D721Med (cell line): Measurements from ENCODE around the gene TACR1.

ENCODE experiments used
- DNase-seq: peaks from one replicate; pipeline ENCODE4 v3.0.0; 2011; ENCODE audit warnings: low spot score; ENCODE audit not compliant: insufficient read length
- FAIRE-seq: peaks from 2 replicates; lab custom pipeline; 2011; peaks lifted over from hg19 to GRCh38; lab: Jason Lieb, UNC
- TF ChIP-seq, protein P1 (sequence below): IDR thresholded peaks from 2 replicates; pipeline ENCODE4 v1.5.1; 2012; ENCODE audit warnings: mild to moderate bottlenecking, control low read depth; ENCODE audit not compliant: insufficient read depth; ENCODE audit errors: missing control alignments

TACR1 gene

DNA sequence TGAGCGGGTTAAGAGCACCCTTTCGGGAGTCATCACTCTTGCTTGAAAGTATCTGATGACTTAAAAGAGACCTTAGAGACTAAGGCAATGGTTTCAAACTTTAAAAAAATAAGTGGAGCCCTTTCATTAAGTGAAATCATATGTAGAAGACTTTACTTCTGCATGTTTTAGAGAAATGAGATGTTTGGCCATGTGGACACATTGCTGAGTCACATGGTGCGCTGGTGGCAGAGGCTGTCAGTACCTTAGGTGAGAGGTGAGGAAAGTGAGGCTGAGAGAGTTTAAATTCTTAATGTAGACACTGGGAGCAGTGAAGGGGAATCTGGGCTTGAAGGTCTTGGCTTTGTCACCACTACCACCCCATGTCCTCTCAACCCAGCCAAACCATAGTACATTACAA, 109.8 kb downstream of the TACR1 start:
- FAIRE-seq (no peak), DNase-seq (no peak)
- TF ChIP-seq, protein P1, sequence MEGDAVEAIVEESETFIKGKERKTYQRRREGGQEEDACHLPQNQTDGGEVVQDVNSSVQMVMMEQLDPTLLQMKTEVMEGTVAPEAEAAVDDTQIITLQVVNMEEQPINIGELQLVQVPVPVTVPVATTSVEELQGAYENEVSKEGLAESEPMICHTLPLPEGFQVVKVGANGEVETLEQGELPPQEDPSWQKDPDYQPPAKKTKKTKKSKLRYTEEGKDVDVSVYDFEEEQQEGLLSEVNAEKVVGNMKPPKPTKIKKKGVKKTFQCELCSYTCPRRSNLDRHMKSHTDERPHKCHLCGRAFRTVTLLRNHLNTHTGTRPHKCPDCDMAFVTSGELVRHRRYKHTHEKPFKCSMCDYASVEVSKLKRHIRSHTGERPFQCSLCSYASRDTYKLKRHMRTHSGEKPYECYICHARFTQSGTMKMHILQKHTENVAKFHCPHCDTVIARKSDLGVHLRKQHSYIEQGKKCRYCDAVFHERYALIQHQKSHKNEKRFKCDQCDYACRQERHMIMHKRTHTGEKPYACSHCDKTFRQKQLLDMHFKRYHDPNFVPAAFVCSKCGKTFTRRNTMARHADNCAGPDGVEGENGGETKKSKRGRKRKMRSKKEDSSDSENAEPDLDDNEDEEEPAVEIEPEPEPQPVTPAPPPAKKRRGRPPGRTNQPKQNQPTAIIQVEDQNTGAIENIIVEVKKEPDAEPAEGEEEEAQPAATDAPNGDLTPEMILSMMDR, result no peak

DNA sequence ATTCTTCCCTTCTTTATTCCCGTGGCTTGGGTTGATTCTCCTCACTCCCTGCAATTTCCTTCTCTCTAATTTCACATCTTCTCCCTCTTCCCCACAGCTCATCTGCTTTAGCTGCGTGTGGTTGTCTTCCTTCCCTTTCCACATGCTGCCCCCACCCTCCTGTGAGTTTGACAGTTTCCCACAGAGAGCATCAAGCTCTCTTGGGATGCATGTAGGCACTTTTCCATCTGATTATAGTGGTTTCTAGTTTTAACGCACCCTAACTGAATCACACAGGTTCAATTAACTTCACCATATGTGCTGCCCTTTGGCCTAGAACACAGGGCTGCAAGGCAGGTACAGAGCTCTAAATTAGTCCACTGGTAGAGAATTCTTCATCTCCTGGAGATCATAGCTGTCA, 110.5 kb downstream of the TACR1 start:
- no peak for FAIRE-seq
- DNase-seq, result no peak
- TF ChIP-seq, protein P1, result no peak

DNA sequence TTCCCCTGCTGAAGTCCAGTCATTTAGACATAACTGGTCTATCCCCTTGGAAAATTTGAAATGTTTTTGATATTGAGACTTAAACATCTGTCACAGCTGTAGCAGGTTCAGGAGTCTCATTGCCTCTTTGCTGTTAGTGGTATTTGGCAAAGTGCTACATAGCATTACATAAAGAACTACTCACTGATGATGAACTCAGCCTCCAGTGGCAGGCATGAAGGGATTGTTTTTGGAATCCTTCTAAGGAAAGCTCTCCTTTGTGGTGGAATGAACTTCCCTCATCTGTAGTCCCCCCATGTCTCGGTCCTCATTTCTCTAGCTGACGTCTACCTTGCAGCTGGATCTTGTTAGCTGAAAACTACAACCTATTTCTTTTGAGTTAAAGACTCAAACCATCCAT, 111.6 kb downstream of the TACR1 start:
- TF ChIP-seq, protein P1, result no peak
- DNase-seq (no peak), FAIRE-seq (no peak)

DNA sequence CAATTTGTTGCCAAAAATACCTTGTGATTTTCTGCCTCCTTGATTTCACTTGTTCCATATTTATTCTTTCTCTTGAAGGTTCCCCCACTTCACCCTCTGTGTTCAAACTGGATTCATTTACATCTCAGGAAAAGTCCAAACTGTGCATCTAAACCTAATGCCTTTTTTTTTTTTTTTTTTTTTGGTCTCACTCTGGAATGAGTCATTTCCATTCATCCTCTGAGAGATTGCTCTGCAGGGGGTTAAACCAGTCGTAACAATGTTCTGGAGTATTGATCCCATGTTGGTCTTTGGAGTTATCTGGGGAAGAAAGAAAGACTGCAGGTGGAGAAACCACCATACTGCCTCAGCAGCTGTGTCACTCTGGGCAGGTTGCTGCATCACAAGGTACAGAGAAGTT, 119.7 kb downstream of the TACR1 start:
- FAIRE-seq (no peak), DNase-seq (no peak)
- TF ChIP-seq, protein P1, result no peak

DNA sequence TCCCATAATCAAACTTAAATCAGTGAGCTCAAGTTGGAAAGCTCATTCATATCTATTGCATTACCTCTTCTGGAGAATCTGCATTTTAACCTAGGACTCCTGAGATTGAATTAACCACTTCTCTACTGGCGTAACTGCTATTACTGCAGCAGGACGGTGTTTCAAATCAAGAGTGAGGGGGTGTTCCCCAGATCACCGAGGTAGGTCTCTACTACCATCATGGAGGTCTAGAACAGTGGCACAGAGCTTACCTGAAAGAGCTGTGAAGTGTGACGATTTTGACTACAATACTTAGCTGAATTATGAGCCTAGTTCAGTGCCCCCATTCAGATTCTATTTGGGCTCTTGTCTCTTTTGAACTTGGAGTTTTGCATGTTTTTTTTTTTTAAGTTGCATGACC, 121.4 kb downstream of the TACR1 start:
- FAIRE-seq, result no peak
- TF ChIP-seq, protein P1, result no peak
- no peak for DNase-seq

DNA sequence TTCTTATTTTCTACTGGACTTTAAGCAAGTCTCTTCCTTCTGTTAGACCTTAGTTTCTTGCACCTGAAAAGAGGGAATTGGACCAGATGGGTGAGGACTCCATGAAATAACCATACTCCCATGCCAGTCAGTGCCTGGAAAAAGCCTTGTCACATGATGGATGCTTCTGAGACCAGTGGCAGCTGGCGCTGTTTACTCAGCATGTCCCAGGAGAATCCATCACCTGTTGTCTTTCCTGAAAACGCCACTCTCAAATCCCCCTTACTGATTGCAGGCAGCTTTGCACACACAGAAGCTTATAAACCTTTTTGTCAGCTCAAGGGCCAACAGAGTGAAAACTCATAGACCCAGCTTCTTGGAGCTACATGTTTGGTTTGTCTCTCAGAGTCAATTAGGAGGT, 123.2 kb downstream of the TACR1 start:
- DNase-seq (peak; percentile 40), FAIRE-seq (peak; percentile 73)
- TF ChIP-seq, protein P1, result no peak

DNA sequence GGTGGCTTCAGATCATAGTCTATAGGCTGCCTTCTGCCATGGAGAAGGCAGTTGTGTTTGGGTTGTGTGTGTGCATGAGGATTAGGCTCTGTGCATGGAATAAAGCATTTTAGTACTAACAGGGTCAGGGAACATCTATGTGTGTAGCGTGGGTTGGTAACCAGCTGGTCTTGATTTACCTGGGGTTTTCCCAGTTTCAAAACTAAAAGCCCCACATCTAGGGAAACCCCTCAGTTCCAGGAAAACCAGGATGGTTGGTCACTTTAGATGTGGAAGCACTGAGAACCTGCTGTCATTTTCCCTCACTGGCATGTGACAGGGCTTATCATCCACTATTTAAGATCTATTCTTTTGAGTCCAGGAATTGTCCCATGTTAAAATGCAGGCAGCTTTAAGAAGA, 124.6 kb downstream of the TACR1 start:
- TF ChIP-seq, protein P1, result no peak
- no peak for DNase-seq
- peak; percentile 48 for FAIRE-seq
